IMR-90 (cell line): Measurements from ENCODE around the gene MASTL. TPM values are rescaled to one million over a fixed set of nuclear protein-coding genes. Genes with fewer than 3 reads are reported as not detected.

Source experiments
- ATAC-seq: fragments of 200-7000 bp; cut with Tn5 transposase; 2 replicates; pipeline ENCODE4 v1.9.1; 2020; ENCODE audit warnings: low read depth, mild to moderate bottlenecking, moderate library complexity
- BruUV-seq: library from RNA; stranded (reverse); fragments of 400-500 nt; replicated peaks from 2 replicates; lab custom pipeline; 2021; lab: Mats Ljungman, UMichigan
- CTCF ChIA-PET: fragments of 300-600 bp; formaldehyde crosslinking; extraction: SDS; loops from one replicate; lab custom pipeline; 2021; ENCODE audit warnings: antibody characterized with exemption; lab: Yijun Ruan, JAX
- POLR2A ChIA-PET: fragments of 300-600 bp; sonication (Branson Sonifier 250); formaldehyde crosslinking; loops from one replicate; lab custom pipeline; 2022; ENCODE audit warnings: antibody characterized with exemption; ENCODE audit not compliant: unreplicated experiment; lab: Charles Lee
- DNase-seq: peaks from one replicate; pipeline ENCODE4 v3.0.0; 2013
- H2AFZ ChIP-seq: replicated peaks from 2 replicates; pipeline ENCODE3; 2013; ENCODE audit warnings: low read length, mild to moderate bottlenecking; ENCODE audit not compliant: poor library complexity
- H2AK5ac ChIP-seq: 2 replicates; pipeline ENCODE4 v1.6.1; 2013; ENCODE audit warnings: low read depth, low read length, inconsistent platforms
- H2AK9ac ChIP-seq: replicated peaks from 2 replicates; pipeline ENCODE3; 2013; ENCODE audit warnings: mild to moderate bottlenecking, low read depth, low read length, moderate library complexity; ENCODE audit not compliant: poor library complexity
- H2BK120ac ChIP-seq: 2 replicates; pipeline ENCODE4 v1.6.1; 2013; ENCODE audit warnings: low read depth, low read length, inconsistent platforms
- H2BK15ac ChIP-seq: 3 replicates; pipeline ENCODE4 v1.6.1; 2013; ENCODE audit warnings: low read depth, low read length, inconsistent platforms
- H2BK20ac ChIP-seq: 2 replicates; pipeline ENCODE4 v1.6.1; 2013; ENCODE audit warnings: low read depth, mild to moderate bottlenecking, inconsistent platforms, low read length, moderate library complexity
- H2BK5ac ChIP-seq: 2 replicates; pipeline ENCODE4 v1.6.1; 2013; ENCODE audit warnings: mild to moderate bottlenecking, low read depth, low read length, inconsistent platforms; ENCODE audit not compliant: poor library complexity, severe bottlenecking
- H3K14ac ChIP-seq: replicated peaks from 2 replicates; pipeline ENCODE4 v1.6.1; 2013; ENCODE audit warnings: low read depth, low read length, inconsistent platforms
- H3K18ac ChIP-seq: 2 replicates; pipeline ENCODE4 v1.6.1; 2013; ENCODE audit warnings: low read depth, low read length, control low read depth
- H3K23ac ChIP-seq: 2 replicates; pipeline ENCODE4 v1.6.1; 2013; ENCODE audit warnings: low read depth, low read length, inconsistent platforms
- H3K27ac ChIP-seq: 2 replicates; pipeline ENCODE4 v1.5.1; 2013; ENCODE audit warnings: mild to moderate bottlenecking, control low read depth, low read length; ENCODE audit not compliant: insufficient read depth
- H3K27me3 ChIP-seq: 2 replicates; pipeline ENCODE4 v1.6.1; 2013; ENCODE audit warnings: low read length; ENCODE audit not compliant: control insufficient read depth, insufficient read depth
- H3K36me3 ChIP-seq: 2 replicates; pipeline ENCODE4 v1.6.1; 2013; ENCODE audit warnings: low read length, mixed read lengths; ENCODE audit not compliant: control insufficient read depth, insufficient read depth
- H3K4ac ChIP-seq: 2 replicates; pipeline ENCODE4 v1.6.1; 2013; ENCODE audit warnings: low read depth, low read length, inconsistent platforms
- H3K4me1 ChIP-seq: 2 replicates; pipeline ENCODE4 v1.6.1; 2013; ENCODE audit warnings: low read length, mixed read lengths; ENCODE audit not compliant: control insufficient read depth, insufficient read depth
- H3K4me2 ChIP-seq: 2 replicates; pipeline ENCODE4 v1.6.1; 2013; ENCODE audit warnings: low read depth, mild to moderate bottlenecking, control low read depth, low read length, moderate library complexity
- H3K4me3 ChIP-seq: 2 replicates; pipeline ENCODE4 v1.5.1; 2013; ENCODE audit warnings: low read depth, mild to moderate bottlenecking, control low read depth, low read length, moderate library complexity; ENCODE audit not compliant: insufficient read depth
- H3K56ac ChIP-seq: 2 replicates; pipeline ENCODE4 v1.6.1; 2013; ENCODE audit warnings: low read length, inconsistent platforms; ENCODE audit not compliant: insufficient read depth; ENCODE audit errors: extremely low read depth
- H3K79me1 ChIP-seq, 2 experiments: 2 replicates each; pipeline ENCODE4 v1.6.1; 2013; ENCODE audit warnings: low read length in 2 of 2, inconsistent platforms in 1 of 2, low read depth in 1 of 2
- H3K9ac ChIP-seq: 2 replicates; pipeline ENCODE4 v1.6.1; 2013; ENCODE audit warnings: low read depth, low read length, control low read depth
- H3K9me1 ChIP-seq: 2 replicates; pipeline ENCODE4 v1.6.1; 2013; ENCODE audit warnings: low read length, inconsistent platforms; ENCODE audit not compliant: insufficient read depth
- H3K9me3 ChIP-seq: 2 replicates; pipeline ENCODE4 v1.6.1; 2013; ENCODE audit warnings: low read length; ENCODE audit not compliant: control insufficient read depth, insufficient read depth
- H4K20me1 ChIP-seq: 2 replicates; pipeline ENCODE4 v1.6.1; 2013; ENCODE audit warnings: low read length, inconsistent platforms; ENCODE audit not compliant: insufficient read depth
- H4K5ac ChIP-seq: 2 replicates; pipeline ENCODE4 v1.6.1; 2013; ENCODE audit warnings: mild to moderate bottlenecking, low read depth, low read length, control low read depth
- H4K8ac ChIP-seq, 2 experiments: 2 replicates each; pipeline ENCODE4 v1.6.1; 2013; ENCODE audit warnings: low read depth in 2 of 2, low read length in 2 of 2, control low read depth in 1 of 2, inconsistent platforms in 1 of 2
- H4K91ac ChIP-seq: 2 replicates; pipeline ENCODE4 v1.6.1; 2013; ENCODE audit warnings: low read depth, low read length, inconsistent platforms; ENCODE audit not compliant: insufficient read depth
- CEBPB ChIP-seq: IDR thresholded peaks from 2 replicates; pipeline ENCODE4 v1.6.1; 2012; ENCODE audit warnings: low read depth, low read length, improper control_type of control experiment
- MAZ ChIP-seq: IDR thresholded peaks from 2 replicates; pipeline ENCODE4 v1.6.1; 2012; ENCODE audit warnings: low read depth, mild to moderate bottlenecking, low read length, improper control_type of control experiment, moderate library complexity, borderline replicate concordance
- RAD21 ChIP-seq: IDR thresholded peaks from 2 replicates; pipeline ENCODE4 v1.6.1; 2012; ENCODE audit warnings: low read length, improper control_type of control experiment
- SMC3 ChIP-seq: fragments of 150-350 bp; IDR thresholded peaks from 2 replicates; pipeline ENCODE4 v1.6.1; 2016; ENCODE audit warnings: low read depth, mild to moderate bottlenecking, antibody characterized with exemption, low read length, moderate library complexity
- WGBS, 2 experiments: methylation state at CpG; one replicate each; pipeline versions ENCODE4 v1.1.5 to v1.1.7; 2013; ENCODE audit warnings: missing lambda C conversion rate in 2 of 2; ENCODE audit not compliant: insufficient read length in 1 of 2; ENCODE audit errors: extremely low coverage in 2 of 2; 5-methylcytosine and 5-hydroxymethylcytosine counted together
- dilution Hi-C: fragments of 300-500 bp; cut with HindIII; formaldehyde crosslinking; loops from one replicate; pipeline ENCODE4 v1.14.3; 2018; ENCODE audit warnings: low sequenced_read_pairs; ENCODE audit not compliant: unreplicated experiment
- in situ Hi-C: fragments of 300-500 bp; cut with MboI; formaldehyde crosslinking; loops from 3 replicates; pipeline ENCODE4 v1.14.3; 2019; ENCODE audit warnings: low sequenced_read_pairs, inconsistent platforms, mixed read lengths
- intact Hi-C: fragments of 100-400 bp; cut with micrococcal nuclease; formaldehyde crosslinking; loops from 2 replicates; pipeline ENCODE4 v1.10.0; 2022
- polyA plus RNA-seq, 3 experiments: library from polyadenylated mRNA; depleted of rRNA; stranded (reverse); fragments of >200 nt; gene quantifications; 2 replicates each; pipeline ENCODE4 v1.2.3, GENCODE V29; 2012; ENCODE audit warnings: low replicate concordance in 1 of 3
- total RNA-seq: library from RNA; depleted of rRNA; stranded (reverse); fragments of >200 nt; gene quantifications from 2 replicates; pipeline ENCODE4 v1.2.3, GENCODE V29; 2012
- TF ChIP-seq, protein P1 (sequence below): conservative IDR thresholded peaks from 2 replicates; pipeline ENCODE4 v1.5.1; 2012; ENCODE audit warnings: mild to moderate bottlenecking, low read depth, low read length, improper control_type of control experiment

The MASTL gene
- total and polyA plus RNA-seq, 2 of the 4 experiments (the other 2 are of a cell fraction) = 7.0 to 13.4 TPM

DNA sequence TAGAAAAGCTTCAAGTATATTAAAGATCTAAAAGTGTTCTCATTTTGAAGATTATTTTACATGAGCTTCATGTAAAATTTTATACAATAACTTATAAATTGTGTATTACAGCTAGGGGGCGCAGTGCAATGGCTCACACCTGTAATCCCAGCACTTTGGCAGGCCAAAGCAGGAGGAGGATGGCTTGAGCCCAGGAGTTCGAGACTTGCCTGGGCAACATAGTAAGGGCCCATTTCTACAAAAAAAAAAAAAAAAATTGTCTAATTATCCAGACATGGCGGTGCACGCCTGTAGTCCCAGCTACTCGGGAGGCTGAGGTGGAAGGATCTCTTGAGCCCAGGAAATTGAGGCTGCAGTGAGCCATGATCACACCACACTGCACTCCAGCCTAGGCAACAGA is 68.8 kb downstream of the MASTL start:
- dilution Hi-C loops (no loop called here), in situ Hi-C loops (no loop called here), intact Hi-C loops (no loop called here)
- CTCF ChIA-PET = interaction anchor here (0.6 to 1.2 kb wide), 10 partner anchors 8 to 182 kb away, joined by 3 to 10 read pairs (median 4); partner anchors contain the start of gene ACBD5
- no peak overlapping the region for H4K5ac ChIP-seq
- no peak overlapping the region for H3K27ac ChIP-seq
- H3K14ac ChIP-seq = no peak overlapping the region
- H2BK120ac ChIP-seq = no peak overlapping the region
- H2AFZ ChIP-seq = no peak overlapping the region
- BruUV-seq = no TSS peak
- no peak overlapping the region for H2AK9ac ChIP-seq
- POLR2A ChIA-PET = no interaction called here
- H3K9ac ChIP-seq = no peak overlapping the region
- H3K56ac ChIP-seq = no peak overlapping the region
- H3K9me1 ChIP-seq = no peaks in the 10 kb centered on the region
- no peak overlapping the region for H3K4ac ChIP-seq
- peak; percentile 26 for DNase-seq
- no peaks in the 10 kb centered on the region for H3K27me3 ChIP-seq
- H2BK20ac ChIP-seq = no peak overlapping the region
- no peak overlapping the region for H3K4me3 ChIP-seq
- no peak overlapping the region for H4K8ac ChIP-seq
- H3K79me1 ChIP-seq = no peaks in the 10 kb centered on the region
- H3K18ac ChIP-seq = no peak overlapping the region
- H4K20me1 ChIP-seq = no peaks in the 10 kb centered on the region
- no peak overlapping the region for H2AK5ac ChIP-seq
- no peaks in the 10 kb centered on the region for H3K4me1 ChIP-seq
- H3K36me3 ChIP-seq = peaks cover 11% of the 10 kb centered on the region
- no peak overlapping the region for H3K23ac ChIP-seq
- ATAC-seq = no peak
- no peak overlapping the region for H2BK5ac ChIP-seq
- H2BK15ac ChIP-seq = no peak overlapping the region
- H4K91ac ChIP-seq = no peak overlapping the region
- H3K4me2 ChIP-seq = no peak overlapping the region
- TF ChIP-seq CEBPB = no peak
- peak; percentile 28 for TF ChIP-seq SMC3
- no peak for TF ChIP-seq MAZ
- TF ChIP-seq, protein P1, sequence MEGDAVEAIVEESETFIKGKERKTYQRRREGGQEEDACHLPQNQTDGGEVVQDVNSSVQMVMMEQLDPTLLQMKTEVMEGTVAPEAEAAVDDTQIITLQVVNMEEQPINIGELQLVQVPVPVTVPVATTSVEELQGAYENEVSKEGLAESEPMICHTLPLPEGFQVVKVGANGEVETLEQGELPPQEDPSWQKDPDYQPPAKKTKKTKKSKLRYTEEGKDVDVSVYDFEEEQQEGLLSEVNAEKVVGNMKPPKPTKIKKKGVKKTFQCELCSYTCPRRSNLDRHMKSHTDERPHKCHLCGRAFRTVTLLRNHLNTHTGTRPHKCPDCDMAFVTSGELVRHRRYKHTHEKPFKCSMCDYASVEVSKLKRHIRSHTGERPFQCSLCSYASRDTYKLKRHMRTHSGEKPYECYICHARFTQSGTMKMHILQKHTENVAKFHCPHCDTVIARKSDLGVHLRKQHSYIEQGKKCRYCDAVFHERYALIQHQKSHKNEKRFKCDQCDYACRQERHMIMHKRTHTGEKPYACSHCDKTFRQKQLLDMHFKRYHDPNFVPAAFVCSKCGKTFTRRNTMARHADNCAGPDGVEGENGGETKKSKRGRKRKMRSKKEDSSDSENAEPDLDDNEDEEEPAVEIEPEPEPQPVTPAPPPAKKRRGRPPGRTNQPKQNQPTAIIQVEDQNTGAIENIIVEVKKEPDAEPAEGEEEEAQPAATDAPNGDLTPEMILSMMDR = peak; percentile 48
- peak; percentile 31 for TF ChIP-seq RAD21
- WGBS, 2 experiments = no CpG with 5 or more reads among the region's 5 CpGs
- H3K9me3 ChIP-seq = no peaks in the 10 kb centered on the region
